Measurements from ENCODE around the gene TCF4. TPM values are rescaled to one million over a fixed set of nuclear protein-coding genes. Genes with fewer than 3 reads are reported as not detected.
A peak's percentile ranks its signal among the peaks of the same experiment; 100 is the strongest.

TCF4 gene
- total RNA-seq, 4 donors from 2014 or later, result 114 to 190 (median 132) TPM

DNA sequence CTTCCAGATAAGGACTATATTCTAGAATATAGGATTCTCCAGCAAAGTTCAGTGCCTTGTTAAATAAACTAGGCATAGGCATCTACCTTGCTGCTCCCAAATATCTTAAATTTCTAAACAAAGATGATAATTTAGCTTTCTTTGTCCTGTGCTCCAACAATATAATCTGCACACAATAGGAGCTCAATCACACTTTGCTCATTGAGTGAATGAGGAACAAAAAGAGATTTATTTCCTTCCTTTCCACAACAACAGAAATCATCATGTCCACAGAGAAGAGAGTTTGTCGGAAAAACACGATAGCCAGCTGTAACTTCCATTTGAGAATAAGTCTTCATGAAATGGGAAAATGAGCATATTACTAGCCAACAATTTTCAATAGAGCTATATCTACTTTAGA lies 256.7 kb downstream of the TCF4 start:
- H3K36me3 ChIP-seq, result no peaks in the 10 kb centered on the region
- no peak overlapping the region for H3K27ac ChIP-seq
- no peaks in the 10 kb centered on the region for H3K4me1 ChIP-seq
- intact Hi-C loops (cut with DNase I), result no loop called here
- no peak overlapping the region for H3K4me3 ChIP-seq (replicated peaks in 1 of 3)
- TF ChIP-seq, protein P1, sequence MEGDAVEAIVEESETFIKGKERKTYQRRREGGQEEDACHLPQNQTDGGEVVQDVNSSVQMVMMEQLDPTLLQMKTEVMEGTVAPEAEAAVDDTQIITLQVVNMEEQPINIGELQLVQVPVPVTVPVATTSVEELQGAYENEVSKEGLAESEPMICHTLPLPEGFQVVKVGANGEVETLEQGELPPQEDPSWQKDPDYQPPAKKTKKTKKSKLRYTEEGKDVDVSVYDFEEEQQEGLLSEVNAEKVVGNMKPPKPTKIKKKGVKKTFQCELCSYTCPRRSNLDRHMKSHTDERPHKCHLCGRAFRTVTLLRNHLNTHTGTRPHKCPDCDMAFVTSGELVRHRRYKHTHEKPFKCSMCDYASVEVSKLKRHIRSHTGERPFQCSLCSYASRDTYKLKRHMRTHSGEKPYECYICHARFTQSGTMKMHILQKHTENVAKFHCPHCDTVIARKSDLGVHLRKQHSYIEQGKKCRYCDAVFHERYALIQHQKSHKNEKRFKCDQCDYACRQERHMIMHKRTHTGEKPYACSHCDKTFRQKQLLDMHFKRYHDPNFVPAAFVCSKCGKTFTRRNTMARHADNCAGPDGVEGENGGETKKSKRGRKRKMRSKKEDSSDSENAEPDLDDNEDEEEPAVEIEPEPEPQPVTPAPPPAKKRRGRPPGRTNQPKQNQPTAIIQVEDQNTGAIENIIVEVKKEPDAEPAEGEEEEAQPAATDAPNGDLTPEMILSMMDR (IDR thresholded peaks at IDR 0.05), result no peak
- no peak for TF ChIP-seq POLR2A (IDR thresholded peaks at IDR 0.05)
- WGBS, 2 donors, result 77 to 89% methylated on average over 2 of the region's 2 CpGs
- DNase-seq, result no peak
- no peaks in the 10 kb centered on the region for H3K9me3 ChIP-seq
- no peaks in the 10 kb centered on the region for H3K27me3 ChIP-seq

DNA sequence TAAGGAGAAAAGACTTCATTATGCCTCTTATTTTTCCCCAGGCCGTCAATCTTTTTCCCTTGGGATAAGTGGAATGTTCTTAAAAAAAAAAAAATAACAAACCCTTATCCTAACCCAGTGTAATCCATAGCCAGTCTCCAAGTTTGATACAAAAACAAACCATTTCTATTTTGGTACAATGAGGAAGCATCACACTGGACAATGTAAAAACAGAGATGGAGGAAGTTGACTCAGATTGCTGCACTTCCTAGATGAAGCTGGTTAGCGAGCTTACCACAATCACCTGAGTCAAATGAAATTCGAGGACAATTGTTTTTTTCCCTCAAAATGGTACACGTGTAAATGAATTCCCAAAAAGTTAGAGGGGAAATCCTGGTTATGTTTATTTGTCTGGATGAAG lies 259.7 kb downstream of the TCF4 start:
- TF ChIP-seq, protein P1 (IDR thresholded peaks at IDR 0.05), result no peak
- no peak for TF ChIP-seq POLR2A (IDR thresholded peaks at IDR 0.05)
- DNase-seq, result no peak
- Histone ChIP-seq H3K4me3 (replicated peaks in 1 of 3) (no peak overlapping the region), H3K27me3 (no peaks in the 10 kb centered on the region), H3K27ac (peak overlapping the region; percentile 3 to 64 (median 59)), H3K36me3 (no peaks in the 10 kb centered on the region), H3K4me1 (peaks cover 0 to 4% of the 10 kb centered on the region in 2 donors), H3K9me3 (no peaks in the 10 kb centered on the region)
- intact Hi-C loops (cut with DNase I), result no loop called here
- 61 to 70% methylated on average over 4 of the region's 4 CpGs for WGBS, 2 donors

DNA sequence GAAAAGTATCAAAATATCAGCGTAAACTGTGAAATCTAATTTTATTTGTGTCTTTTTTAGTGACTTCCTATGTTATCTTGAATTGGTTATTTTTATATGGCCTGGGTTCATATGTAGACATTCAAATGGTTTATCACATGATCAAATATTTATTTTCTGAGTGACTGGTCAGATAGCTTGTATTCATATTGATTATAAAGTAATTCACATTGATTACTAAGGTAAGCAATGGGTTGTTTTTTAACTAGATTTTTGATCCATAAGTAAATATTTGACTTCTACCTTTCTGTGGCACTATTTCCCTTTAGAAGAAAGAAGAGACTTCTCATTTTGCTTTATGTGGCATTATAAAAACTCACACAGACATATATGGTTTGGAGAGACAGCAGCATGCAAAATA lies 260.5 kb downstream of the TCF4 start:
- Histone ChIP-seq H3K9me3 (no peaks in the 10 kb centered on the region), H3K4me3 (replicated peaks in 1 of 3) (no peak overlapping the region), H3K27ac (peak overlapping the region in 2 of 3 donors; percentile 59 to 64), H3K4me1 (peaks cover 4 to 9% of the 10 kb centered on the region in 2 donors), H3K27me3 (no peaks in the 10 kb centered on the region), H3K36me3 (no peaks in the 10 kb centered on the region)
- intact Hi-C loops (cut with DNase I), result no loop called here
- no peak for DNase-seq
- 87 to 95% methylated on average over 1 of the region's 1 CpG for WGBS, 2 donors
- no peak for TF ChIP-seq POLR2A (IDR thresholded peaks at IDR 0.05)
- TF ChIP-seq, protein P1 (IDR thresholded peaks at IDR 0.05), result no peak

DNA sequence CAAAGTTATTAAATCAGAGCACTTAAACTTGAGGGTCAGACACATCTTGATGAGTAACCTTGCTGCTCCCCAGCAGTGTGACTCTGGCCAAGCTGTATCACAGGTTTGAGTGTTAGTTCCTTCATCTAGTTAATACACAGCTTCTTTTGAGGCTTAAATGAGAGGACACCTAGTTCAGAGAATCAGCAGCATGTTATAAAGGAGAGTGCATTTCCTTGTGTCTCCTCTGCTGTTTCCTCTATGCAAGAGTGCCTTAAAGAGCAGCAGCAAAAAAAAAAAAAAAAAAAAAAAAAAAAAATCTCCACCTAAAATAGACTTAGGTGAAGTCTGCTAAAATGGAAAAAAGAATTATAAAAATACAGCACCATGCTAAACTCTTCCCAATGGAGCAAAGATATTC lies 261.9 kb downstream of the TCF4 start:
- no peak for DNase-seq
- H3K27ac ChIP-seq, result no peak overlapping the region
- TF ChIP-seq, protein P1 (IDR thresholded peaks at IDR 0.05), result no peak
- no peak for TF ChIP-seq POLR2A (IDR thresholded peaks at IDR 0.05)

DNA sequence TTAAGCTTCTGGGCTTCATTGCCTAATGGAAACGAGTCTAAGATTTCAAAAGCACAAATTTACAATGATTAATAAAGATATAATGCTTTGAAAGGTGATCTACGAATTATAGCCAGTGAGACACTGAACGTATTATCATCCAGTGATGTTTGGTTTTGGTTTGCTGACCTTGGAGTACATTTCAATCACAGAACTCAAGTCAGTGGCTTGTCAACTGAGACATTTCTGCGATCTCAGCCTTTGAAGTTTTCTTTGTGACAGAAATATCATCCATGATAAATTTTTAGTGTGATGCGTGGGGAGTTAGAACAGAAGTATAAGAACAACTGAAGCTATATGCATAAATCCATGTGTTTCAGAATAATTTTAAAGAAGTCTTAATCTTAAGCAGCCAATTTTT lies 263.8 kb downstream of the TCF4 start:
- WGBS, 2 donors, result 59 to 77% methylated on average over 5 of the region's 5 CpGs
- Histone ChIP-seq H3K27me3 (no peaks in the 10 kb centered on the region), H3K9me3 (no peaks in the 10 kb centered on the region), H3K27ac (peak overlapping the region; percentile 12 to 94 (median 86)), H3K4me1 (peaks cover 9% of the 10 kb centered on the region in 2 donors), H3K36me3 (no peaks in the 10 kb centered on the region), H3K4me3 (replicated peaks in 1 of 3) (no peak overlapping the region)
- intact Hi-C loops (cut with DNase I), result no loop called here
- TF ChIP-seq, protein P1 (IDR thresholded peaks at IDR 0.05), result no peak
- no peak for TF ChIP-seq POLR2A (IDR thresholded peaks at IDR 0.05)
- no peak for DNase-seq

More for the DNA sequence above, 261.9 kb downstream of the TCF4 start:
- Histone ChIP-seq H3K36me3 (no peaks in the 10 kb centered on the region), H3K4me1 (peaks cover 4 to 9% of the 10 kb centered on the region in 2 donors), H3K27me3 (no peaks in the 10 kb centered on the region), H3K4me3 (replicated peaks in 1 of 3) (no peak overlapping the region), H3K9me3 (no peaks in the 10 kb centered on the region)
- intact Hi-C loops (cut with DNase I), result no loop called here
